Hematopoietic multipotent progenitor cell treated with erythropoietin and hydrocortisone succinate and interleukin-3 and kit ligand, for 8 days (in vitro differentiated cells): Measurements from ENCODE around the gene C1orf52.

Source experiments
- DNase-seq: peaks from one replicate; pipeline ENCODE4 v3.0.0-alpha.2; 2015

C1orf52 gene

DNA sequence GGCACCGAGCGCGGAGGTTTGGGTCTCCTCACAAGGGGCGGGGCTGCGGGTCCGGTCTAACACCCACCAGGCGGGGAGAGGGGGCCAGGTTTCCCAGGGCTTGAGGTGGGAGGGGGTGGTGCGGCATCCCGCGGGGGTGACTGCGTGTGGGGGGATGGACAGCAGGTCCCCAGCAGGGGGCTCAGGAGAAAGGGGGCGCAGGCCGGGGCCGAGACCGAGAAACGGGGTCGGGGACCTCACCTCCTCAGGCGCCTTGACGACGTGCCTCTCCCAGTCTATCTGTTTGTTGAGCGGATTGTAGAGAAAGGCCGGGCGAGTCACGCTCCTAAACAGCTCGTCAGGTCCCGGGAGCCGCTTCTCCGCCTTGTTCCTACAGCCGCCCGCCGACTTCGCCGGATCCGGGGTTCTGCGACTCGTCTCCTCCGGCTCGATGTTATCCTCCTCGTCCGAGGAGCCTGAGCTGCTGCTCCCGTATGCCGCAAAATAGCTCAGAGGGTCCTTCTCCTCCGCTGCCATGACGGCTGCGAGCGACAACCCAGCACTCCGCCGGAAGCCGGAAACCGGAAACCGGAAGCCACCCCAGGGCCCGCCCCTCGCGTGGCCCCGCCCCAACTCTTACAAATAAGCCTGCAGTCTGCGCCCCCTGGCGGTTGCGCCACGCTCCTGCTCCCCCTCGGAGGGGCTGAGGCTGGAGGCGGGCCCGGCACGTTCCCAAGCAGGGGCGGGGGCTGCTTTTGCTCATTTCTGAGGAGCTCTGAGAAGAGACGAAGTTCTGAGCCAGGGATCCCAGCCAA, at the start of gene C1orf52:
Gene C1orf52, minus strand, starts transcription at position 545 of the 794 bp plus-strand sequence. Its CDS starts 29 bp downstream, at position 516.
- DNase-seq = peak; percentile 89

DNA sequence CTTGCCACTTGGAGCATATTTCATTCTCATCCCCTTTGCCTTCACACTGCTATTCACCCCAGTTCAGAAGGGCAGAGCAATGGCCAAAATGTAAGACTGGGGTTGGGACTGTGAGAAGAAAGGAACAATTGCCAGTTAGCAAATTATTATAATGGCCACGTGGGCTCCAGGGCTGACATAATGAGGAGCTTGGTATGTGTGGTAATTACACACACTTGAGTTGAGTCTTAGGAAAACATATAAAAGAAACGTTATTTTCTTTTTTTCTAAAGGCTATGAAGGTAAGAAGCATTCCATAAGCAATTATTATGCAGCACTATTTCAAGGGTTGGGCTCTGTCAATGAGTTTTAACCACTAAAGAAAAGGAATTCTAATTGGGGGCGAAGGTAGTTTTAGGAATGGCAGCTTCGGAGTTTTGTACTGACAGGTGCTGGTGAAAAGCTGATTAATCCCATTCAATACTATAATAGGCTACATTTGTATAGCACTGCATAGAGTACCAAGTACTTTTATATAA, 49.4 kb upstream of the C1orf52 start:
- DNase-seq = no peak

DNA sequence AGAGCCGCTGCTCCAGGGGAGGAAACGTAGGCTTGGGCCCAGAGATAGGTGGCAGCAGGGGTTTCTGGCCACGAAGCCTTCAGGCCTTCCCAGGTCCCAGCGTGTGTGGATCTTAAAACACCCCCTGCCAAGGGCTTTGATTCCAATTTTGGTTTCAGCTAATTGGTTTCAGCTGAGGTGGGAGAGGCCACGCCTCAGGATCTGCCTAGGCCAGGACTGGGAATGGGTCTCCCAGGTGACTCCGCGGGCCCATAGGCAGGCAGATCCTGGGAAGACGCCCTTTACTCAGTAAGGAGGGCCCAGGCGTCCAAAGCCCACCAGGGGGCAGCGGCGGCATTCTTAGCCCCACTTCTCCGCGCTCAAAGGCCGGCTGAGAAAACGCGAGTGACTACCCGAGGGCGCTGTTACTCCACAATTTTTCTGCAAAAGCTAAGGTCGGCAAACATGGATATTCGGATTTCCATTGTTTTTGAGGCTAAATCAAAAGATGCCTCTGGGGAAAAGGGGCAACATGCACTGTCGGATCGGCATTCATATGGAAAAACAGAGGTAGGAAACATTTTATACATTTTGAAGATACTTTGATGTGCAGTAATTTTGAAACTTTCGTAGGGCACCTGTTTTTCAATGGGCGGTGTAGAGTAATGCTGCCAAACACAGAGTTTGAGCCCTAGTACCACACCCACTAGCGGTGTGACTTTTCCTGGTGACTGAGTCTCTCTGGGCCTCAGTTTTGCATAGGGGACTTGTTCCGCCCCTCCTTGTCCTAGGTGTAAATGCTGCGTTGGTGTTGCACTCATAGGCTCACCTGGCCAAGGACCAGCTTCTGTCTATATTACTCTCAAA, 48.7 kb upstream of the C1orf52 start:
- DNase-seq = peak; percentile 61

DNA sequence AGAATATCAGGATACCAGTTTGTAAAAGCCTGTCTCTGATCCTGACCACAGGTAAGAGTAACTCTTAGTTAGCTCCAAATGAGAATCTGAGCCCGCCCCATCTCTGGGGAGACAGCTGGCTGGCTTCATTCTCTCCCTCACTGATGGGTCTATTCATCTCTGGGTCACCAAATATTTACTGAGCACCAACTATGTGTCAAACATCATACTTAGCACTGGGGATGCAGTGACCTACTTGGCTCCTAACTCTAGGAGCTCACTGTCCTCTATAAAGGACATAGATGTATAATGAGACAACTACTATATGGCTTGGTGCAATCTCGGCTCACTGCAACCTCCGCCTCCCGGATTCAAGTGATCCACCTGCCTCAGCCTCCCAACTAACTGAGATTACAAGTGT, 46.8 kb upstream of the C1orf52 start:
- DNase-seq = no peak

DNA sequence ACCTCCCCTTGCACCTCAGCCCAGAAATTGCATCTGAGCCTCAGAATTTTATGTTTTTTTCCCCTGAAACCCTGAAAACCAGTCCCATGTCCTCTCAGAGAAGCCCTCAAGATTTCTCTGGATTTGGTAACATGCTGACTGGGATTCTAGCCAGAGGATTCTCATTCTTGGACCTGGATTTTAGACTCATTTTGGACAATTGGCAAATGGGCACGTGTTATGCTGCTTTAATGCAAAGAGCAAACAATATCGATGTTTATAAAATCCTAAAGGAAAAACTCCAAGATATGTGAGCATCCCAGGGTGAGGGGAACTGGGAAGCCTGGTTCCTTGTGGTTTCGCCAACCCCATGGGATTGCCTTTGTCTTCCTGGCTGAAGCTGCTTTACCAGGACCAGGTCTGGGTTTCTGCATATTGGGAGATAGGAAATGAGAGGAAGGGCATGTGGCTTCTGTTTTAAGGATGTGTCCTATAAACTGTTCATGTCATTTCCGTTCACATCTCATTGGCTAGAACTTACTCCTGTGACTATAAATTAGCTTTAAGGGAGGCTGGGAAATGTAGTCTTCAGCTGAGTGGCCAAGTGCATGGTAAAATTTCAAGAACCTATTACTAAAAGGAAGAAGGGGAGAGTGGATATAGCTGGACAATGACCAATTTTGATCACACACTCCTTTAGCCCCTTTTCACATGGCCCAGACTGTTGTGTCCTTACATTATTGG, 44.1 kb upstream of the C1orf52 start:
- DNase-seq = no peak

DNA sequence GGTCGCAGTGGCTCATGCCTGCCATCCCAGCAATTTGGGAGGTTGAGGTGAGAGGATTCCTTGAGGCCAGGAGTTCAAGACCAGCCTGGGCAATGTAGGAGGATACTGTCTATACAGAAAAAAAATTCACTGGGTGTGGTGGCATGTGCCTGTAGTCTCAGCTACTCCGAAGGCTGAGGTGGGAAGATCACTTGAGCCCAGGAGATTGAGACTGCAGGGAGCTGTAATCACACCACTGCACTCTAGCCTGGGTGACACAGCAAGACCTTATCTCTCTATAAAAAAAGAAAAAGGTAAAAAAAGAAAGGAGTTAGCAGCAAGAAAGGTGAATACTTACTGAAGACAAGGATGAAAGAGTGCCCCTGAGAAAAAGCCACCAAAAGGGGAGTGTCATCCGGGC, 40.7 kb upstream of the C1orf52 start:
- DNase-seq = no peak

DNA sequence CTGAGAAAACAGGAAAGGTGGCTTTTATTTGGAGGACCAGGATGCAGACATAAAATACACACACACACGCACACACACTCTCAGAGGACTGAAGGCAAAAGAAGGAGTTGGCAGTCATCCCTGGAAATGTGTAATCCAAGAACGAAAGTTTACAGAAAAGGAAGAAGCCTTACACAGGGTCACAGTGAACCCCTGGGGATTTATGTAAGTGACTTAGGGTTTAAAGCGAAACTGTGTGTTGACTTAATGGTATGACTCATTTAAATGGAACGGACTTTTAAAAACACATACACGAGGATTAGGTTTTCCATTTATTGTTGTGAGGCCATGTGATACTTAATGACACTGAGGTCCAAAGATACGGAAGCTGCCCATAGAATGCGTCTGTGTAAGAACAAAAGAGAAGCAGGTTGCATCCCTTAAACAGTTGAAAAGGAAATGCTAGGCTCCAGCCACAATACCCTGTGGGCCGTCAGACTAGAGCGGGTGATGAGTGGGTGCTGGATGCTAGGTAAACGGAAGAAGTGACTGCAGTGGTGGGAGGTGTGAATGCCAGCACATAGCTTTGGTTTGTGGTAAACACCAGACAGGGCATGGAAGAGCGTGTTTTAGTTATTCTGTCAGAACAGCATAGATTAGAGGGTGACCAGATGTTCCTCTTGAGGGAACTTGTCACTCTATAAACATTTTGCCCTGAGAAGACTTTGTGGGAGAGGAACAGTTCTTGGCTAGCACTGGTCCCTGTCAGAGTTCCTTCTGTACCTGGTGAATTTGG, 38.6 kb upstream of the C1orf52 start:
- no peak for DNase-seq

DNA sequence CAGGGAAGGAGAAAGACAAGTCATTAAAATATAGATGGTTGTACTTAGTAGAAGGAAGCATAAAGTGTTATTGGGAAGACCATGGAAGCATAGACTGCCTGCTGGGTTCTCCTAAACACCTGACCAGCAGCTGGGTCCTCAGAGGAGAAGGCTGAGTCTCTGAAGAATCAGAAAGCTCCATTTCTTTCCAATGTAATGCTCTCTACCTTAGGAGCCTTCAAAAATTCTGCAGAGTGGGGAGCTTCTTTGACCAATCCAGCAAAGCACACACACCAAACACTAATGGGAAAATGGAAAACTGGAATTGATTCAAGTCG, 38.0 kb upstream of the C1orf52 start:
- no peak for DNase-seq

DNA sequence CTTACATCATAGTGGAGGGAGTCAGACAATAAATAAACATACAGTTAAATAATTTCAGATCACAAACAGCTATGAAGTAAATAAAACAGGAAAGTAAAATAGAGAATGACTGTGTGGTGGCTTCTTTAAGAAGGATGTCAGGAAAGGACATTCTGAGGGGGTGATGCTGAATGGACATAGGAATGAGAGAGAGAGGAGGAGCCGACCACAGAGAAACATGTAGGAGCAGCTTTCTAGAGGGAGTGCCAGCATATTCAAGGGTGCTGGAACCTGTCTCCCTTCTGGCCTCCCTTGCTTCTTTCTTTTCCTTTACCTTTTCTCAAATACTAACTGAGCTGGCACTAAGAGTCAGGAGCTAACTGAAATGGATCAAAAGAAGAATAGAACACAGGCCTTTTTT, 37.5 kb upstream of the C1orf52 start:
- DNase-seq = no peak

DNA sequence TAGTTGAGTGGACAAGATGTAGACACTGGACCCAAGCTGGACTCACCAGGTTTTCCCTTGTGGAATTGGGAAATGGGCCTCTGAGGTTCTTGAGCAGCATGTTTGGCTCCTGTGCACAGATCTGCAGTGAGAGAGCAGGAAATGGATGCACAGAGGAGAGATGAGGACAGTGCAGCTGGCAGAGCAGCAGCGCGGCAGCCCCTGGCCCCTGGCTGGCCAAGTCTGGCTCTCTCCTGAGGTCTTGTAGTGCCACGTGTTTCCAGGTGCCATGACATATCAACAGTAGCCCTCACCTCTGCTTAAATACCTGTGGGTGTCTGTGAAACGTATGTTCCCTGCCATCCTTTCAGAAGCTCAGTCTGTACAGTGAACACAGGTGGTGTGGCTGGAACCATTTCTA, 36.2 kb upstream of the C1orf52 start:
- DNase-seq = no peak

DNA sequence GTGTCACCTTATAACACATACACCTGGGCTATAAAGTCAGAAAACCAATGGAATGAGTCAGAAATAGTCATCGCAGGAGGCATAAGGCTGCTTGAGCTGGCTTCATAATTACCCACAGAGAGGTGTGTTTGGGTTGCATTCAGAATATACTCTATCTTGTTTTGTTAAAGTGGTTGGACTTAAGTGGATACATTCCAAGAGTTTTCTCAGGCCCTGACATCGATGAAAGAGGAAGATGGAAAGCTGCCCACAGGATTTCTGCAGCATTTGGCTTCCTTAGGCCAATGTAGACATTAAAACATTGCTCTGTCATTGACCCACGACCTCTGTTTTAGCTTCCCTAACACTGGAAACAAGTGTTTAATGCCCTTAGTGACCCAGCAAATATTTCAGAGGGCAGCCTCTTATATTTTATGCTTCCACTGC, 35.6 kb upstream of the C1orf52 start:
- no peak for DNase-seq

DNA sequence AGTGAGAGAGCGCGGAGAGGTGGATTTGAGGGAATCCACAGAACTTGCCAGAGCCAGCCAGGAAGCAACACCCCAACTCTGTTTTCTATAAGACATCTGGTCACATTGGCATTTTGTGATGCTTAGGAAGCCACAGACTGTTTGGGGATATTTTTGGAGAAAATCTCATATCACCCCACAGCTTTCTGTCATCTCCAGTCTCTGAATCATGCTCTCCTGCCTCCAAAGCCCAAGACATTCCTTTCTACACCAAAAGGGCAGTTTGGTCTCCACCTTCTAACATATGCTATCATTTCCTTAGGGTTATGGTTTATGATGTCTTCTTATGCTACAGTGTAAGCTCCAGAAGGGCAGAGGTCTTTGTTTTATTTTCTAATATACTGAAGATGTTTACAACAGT, 31.4 kb upstream of the C1orf52 start:
- no peak for DNase-seq

DNA sequence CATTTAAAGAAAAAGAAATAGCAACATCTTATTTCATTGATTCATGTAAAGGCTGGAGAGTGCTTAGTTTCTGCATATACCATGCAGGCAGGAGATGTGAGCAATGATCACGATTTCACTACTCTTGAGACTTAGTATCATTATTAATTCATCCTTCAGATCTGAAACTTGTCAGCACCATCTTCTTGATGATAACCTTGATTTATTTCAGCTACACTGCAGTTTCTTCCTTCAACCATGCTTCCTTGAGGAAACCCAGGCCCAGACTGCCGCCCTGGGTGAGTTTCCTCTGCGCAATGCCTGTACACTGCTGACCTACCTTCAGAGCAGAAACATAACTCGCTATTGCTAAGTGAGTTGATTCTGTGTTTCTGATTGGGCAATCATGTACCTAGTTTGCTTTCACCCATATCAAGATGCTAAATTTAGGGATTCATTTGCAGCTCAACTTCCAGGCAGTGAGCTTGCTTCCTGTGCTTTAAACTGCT, 30.4 kb upstream of the C1orf52 start:
- no peak for DNase-seq

DNA sequence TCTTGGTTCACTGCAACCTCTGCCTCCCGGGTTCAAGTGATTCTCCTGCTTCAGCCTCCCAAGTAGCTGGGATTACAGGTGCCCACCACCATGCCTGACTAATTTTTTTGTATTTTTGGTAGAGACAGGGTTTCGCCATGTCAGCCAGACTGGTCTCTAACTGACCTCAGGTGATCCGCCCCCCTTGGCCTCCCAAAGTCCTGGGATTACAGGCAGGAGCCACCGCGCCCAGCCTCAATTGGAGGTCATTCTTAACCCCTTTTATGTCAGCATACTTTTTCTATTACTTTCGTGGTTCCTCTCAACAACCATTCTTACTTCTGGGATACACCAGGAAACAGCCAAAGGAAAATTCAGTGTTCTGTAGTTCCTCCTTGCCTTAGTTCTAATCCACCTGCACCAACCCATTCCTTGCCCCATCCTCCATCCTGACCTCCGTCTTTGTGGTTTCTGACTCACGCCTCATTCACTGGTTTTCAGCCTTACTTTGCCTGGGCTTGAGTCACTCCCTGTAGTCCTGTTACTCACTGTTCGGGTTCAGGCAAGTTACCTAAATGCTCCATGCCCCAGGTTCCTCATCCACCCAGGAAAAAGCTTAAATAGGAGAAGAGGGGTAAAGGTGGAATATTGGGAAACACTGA, 29.9 kb upstream of the C1orf52 start:
- no peak for DNase-seq

DNA sequence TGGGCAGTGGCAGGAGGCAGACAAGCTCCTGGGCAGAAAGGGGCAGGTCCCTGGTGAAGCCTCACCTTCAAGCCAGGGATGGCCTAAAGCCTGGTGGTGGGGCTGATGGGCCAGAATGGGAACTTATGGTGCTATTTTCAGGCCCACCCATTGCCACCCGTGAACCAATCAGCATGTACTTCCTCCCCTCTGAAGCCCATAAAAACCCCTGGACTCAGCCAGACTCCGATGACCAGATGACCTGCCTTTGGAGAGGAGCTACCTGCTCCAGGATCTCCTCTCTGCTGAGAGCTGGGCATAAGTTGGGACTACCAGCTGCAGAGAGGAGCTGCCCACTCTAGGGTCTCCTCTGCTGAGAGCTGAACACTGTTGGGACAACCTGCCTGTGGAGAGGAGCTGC, 24.7 kb upstream of the C1orf52 start:
- DNase-seq = no peak

DNA sequence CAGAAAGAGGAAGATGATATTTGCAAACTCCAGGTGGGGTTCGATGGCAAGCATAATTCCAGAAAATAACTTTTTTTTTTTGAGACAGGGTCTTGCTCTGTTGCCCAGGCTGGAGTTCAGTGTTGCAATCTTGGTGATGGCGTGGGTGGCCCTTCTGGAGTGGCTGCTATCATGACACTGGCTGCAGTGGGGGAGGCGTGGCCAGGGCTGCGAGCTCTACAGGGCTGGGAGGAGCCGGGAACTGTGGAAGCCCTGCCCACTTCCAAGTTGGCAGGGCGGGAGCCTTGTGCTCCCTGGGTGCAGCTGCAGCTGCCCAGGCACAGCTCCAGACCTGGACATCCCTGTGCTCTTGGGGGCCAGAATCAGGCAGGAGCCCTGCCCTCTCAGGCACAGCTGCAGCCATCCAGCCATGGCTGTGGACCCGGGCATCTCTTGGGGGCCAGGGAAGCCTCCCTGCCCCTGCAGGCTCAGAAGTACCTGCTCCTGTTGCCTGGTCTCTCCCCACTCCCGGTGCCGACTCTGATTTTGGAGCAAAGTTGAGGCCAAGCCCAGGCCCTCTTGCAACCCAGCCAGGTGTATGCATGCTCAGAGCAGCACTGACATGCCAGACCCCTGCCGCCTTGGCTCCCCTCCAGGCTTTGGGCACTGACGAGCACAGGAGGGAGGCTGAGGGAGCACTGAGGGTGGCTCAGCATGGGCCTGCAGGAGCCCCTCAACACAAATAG, 24.2 kb upstream of the C1orf52 start:
- DNase-seq = peak; percentile 52

DNA sequence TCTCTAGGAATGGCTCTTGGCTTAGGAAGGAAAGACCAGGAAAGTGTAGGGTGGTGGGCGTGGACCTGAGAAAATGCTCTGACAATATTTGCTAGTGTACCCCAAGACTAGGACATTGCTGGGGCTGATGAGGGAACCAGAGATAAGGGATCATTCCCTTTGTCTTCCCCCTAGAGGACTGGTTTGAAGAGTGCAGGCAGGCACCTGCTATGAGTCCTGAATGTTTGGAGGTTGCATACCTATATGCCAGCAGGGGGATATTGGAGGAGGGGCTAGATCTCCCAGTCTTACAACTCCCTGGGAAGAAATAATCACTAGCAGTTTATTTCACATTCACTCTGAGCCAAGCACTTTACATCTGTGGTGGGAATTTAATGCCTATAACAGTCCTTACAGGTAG, 23.0 kb upstream of the C1orf52 start:
- DNase-seq = peak; percentile 11

DNA sequence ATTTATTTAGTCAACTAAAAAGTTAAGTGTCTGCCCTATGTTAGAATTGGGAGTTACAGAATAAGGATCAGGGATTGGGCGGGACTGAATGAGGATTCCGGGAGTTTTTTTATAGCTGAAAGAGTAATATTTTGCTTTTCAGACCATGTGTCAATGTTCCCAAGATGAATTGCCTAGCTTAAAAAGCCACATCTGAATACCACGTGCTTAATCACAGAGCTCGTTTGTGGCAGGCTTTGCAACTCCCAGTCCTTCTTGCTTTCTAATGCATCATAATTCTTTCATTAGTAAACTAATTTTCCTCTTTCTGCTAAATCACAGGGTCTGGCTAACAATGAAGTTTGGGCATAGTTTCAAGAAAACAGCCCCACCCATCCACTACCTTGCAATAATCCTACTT, 21.2 kb upstream of the C1orf52 start:
- DNase-seq = no peak

DNA sequence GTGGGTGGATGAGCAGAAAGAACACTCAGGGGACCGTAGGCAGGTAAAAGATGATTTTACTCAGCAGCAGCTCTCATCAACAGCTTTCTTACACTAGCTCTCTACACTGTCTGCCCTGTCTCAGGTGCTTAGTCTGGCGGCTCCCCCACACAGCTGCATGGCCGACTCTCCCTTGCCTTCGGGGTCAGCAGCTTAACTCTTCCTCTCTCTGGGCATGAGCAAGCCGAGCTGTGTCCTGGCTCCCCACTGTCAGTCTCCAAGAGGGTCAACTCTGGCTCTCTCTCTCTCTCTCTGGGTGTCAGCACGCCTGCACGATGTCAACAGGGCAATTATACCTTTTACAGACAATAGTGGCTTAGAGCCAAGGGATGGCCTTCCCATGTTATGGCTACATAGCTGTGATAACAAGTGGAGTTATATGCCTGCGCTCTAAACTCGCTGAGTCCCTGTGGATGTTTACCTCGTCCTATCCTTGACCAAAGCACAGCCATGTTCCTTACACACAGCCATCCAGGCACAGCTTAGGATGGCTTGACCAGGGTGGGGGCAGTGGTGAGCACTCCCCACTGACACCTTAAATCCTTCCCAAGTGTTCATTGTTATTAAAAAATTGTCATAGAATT, 20.1 kb upstream of the C1orf52 start:
- DNase-seq = no peak

DNA sequence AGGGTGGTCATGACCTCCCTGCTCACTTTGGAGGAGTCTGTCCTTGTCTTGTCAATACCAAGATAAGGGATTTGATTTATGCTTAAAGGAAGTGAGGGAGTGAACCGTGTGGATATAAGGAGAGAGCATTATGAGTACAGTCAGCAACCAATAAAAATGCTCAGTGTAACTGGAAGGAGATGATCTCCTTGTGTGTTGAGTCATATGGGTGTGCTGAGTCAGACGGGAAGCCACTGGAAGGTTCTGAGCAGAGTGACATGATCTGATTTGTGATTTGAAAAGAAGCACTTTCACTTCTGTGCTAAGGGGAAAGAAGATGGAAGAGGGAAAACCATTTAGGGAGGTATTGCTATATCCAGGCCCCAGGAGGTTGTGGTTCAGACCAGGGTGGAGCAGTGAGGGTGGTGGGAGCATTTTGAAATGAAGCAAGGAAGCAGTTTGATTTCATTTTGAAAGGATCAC, 19.4 kb upstream of the C1orf52 start:
- DNase-seq = peak; percentile 23

DNA sequence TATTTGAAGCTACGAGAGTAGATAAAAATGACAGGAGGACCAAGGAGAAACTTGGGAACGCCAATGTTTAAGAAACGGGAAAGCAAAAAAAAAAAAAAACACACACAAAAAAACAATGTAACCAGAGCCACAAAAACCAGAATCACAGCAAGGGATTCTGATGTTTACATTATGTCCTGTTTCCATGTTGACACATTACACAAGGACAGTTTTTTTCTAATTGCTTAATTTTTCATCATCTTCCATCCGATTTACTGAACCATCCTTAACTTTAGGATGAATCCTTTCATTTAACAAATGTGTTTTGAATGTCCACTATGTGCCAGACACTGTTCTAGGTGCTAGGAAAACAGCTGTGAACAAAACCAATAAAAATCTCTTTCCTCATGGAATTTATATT, 18.3 kb upstream of the C1orf52 start:
- no peak for DNase-seq
